MCF 10A (cell line): ENCODE measurements around the gene DGKG. TPM values are rescaled to one million over a fixed set of nuclear protein-coding genes. Genes with fewer than 3 reads are reported as not detected.

ENCODE experiments used
- BruUV-seq: library from RNA; stranded (reverse); fragments of 400-500 nt; replicated peaks from 2 replicates; lab custom pipeline; 2021; lab: Mats Ljungman, UMichigan
- CTCF ChIA-PET: fragments of 300-600 bp; sonication (Branson Sonifier 250); formaldehyde crosslinking; extraction: SDS; loops from one replicate; lab custom pipeline; 2021; ENCODE audit warnings: antibody characterized with exemption, inconsistent platforms; lab: Yijun Ruan, JAX
- POLR2A ChIA-PET: fragments of 300-600, 350-650 bp; sonication (Branson Sonifier 250); formaldehyde crosslinking; extraction: SDS; loops from one replicate; lab custom pipeline; 2020; ENCODE audit warnings: antibody characterized with exemption, inconsistent platforms; lab: Yijun Ruan, JAX
- DNase-seq: peaks from one replicate; pipeline ENCODE4 v3.0.0-alpha.2; 2018; ENCODE audit not compliant: unreplicated experiment
- H3K27ac Mint-ChIP-seq: one replicate; pipeline ENCODE4 v1.8.0; 2022; ENCODE audit warnings: mild to moderate bottlenecking, low read depth, mixed read lengths; ENCODE audit not compliant: unreplicated experiment
- H3K27me3 Mint-ChIP-seq: one replicate; pipeline ENCODE4 v1.8.0; 2022; ENCODE audit warnings: mixed read lengths; ENCODE audit not compliant: insufficient read depth, unreplicated experiment
- H3K36me3 Mint-ChIP-seq: one replicate; pipeline ENCODE4 v1.8.0; 2022; ENCODE audit warnings: mild to moderate bottlenecking, moderate library complexity, mixed read lengths; ENCODE audit not compliant: insufficient read depth, unreplicated experiment
- H3K4me1 Mint-ChIP-seq: one replicate; pipeline ENCODE4 v1.8.0; 2022; ENCODE audit warnings: mixed read lengths; ENCODE audit not compliant: insufficient read depth, unreplicated experiment
- H3K4me3 Mint-ChIP-seq: one replicate; pipeline ENCODE4 v1.8.0; 2022; ENCODE audit warnings: mild to moderate bottlenecking, moderate library complexity, mixed read lengths; ENCODE audit not compliant: unreplicated experiment
- H3K9me3 Mint-ChIP-seq: one replicate; pipeline ENCODE4 v1.8.0; 2022; ENCODE audit warnings: mixed read lengths; ENCODE audit not compliant: unreplicated experiment
- intact Hi-C: fragments of 100-400 bp; cut with micrococcal nuclease; formaldehyde crosslinking; loops from 2 replicates; pipeline ENCODE4 v1.14.1; 2022
- total RNA-seq: library from RNA; stranded (reverse); gene quantifications from 2 replicates; pipeline ENCODE4 v1.2.3, GENCODE V29; 2022
- TF ChIP-seq, protein P1 (sequence below): fragments of 200-600 bp; IDR thresholded peaks from one replicate; pipeline ENCODE4 v1.8.0; 2022; ENCODE audit warnings: antibody characterized with exemption, mild to moderate bottlenecking; ENCODE audit not compliant: unreplicated experiment

DGKG gene
- total RNA-seq, 1 experiment from 2014 or later, result not detected

DNA sequence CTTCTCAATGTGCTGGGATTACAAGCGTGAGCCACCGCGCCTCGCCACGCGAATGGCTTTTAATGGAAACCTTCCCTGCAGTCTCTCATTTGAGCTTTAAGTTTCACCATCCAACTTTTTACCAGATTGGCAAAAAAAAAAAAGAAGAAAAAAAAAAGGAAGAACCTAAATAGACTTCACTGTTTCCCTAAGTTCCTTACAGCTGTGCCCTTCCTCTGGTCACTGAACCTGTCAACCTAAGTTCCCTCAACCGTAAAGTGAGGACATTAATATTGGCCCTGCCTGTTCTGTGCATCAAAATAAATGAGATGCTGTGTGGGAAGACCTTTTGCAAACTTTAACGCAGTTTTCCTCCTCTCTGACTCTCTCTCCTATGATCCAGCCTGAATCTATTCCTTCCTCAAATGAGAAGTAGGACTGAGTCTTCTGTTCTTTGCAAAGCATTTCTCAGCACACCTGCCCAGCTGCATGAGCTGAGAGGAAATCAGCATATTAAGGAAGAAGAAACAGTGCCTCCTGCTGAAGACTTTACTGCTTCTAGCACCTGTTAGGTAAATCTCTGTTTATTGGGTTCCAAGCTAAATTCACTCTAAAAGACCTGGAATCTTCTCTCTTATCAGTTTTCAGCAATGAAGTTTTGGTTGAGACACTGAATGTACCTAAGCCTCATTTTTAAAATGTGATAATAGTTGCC lies 153.6 kb downstream of the DGKG start:
- Mint-ChIP-seq H3K27ac (no peak overlapping the region), H3K4me1 (no peaks in the 10 kb centered on the region), H3K9me3 (no peaks in the 10 kb centered on the region), H3K36me3 (no peaks in the 10 kb centered on the region), H3K4me3 (no peak overlapping the region), H3K27me3 (peaks cover 7% of the 10 kb centered on the region)
- TF ChIP-seq, protein P1, sequence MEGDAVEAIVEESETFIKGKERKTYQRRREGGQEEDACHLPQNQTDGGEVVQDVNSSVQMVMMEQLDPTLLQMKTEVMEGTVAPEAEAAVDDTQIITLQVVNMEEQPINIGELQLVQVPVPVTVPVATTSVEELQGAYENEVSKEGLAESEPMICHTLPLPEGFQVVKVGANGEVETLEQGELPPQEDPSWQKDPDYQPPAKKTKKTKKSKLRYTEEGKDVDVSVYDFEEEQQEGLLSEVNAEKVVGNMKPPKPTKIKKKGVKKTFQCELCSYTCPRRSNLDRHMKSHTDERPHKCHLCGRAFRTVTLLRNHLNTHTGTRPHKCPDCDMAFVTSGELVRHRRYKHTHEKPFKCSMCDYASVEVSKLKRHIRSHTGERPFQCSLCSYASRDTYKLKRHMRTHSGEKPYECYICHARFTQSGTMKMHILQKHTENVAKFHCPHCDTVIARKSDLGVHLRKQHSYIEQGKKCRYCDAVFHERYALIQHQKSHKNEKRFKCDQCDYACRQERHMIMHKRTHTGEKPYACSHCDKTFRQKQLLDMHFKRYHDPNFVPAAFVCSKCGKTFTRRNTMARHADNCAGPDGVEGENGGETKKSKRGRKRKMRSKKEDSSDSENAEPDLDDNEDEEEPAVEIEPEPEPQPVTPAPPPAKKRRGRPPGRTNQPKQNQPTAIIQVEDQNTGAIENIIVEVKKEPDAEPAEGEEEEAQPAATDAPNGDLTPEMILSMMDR, result no peak
- ChIA-PET CTCF (interaction anchor here (0.6 to 1.5 kb wide), 4 partner anchors 11 to 75 kb away, joined by 3 read pairs; no protein-coding TSS in a partner anchor), POLR2A (interaction anchor here (1.1 kb wide), 1 partner anchor 12 kb away, joined by 3 read pairs; no protein-coding TSS in a partner anchor)
- no peak for DNase-seq
- intact Hi-C loops, result no loop called here
- no TSS peak for BruUV-seq

DNA sequence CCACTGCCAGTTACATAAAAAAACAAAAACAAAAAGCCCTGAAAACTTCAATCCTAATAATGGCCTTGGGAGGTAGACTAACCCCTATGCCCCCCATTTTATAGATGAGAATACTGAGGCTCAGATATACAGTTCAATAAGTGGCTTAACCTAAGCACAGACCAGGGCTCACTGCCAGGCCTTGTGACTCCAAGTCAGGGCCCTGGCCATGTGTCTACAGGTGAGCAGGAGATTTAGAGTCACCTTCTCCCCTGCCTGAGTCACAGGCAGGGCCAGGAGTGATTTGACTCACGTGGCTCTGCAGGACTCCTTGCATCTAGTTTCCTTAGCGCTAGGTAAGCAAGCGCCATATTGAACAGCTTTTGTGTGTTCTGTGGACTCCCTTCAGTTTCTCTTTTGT lies 154.5 kb downstream of the DGKG start:
- peaks cover 16% of the 10 kb centered on the region for H3K27me3 Mint-ChIP-seq
- H3K4me1 Mint-ChIP-seq, result no peaks in the 10 kb centered on the region
- H3K27ac Mint-ChIP-seq, result no peak overlapping the region
- BruUV-seq, result no TSS peak
- no peaks in the 10 kb centered on the region for H3K9me3 Mint-ChIP-seq
- H3K4me3 Mint-ChIP-seq, result no peak overlapping the region
- no peak for DNase-seq
- no peaks in the 10 kb centered on the region for H3K36me3 Mint-ChIP-seq
- intact Hi-C loops, result no loop called here
- ChIA-PET CTCF (no interaction called here), POLR2A (interaction anchor here (0.7 to 1.1 kb wide), 2 partner anchors 13 to 241 kb away, joined by 3 read pairs; no protein-coding TSS in a partner anchor)
- TF ChIP-seq, protein P1, result no peak

DNA sequence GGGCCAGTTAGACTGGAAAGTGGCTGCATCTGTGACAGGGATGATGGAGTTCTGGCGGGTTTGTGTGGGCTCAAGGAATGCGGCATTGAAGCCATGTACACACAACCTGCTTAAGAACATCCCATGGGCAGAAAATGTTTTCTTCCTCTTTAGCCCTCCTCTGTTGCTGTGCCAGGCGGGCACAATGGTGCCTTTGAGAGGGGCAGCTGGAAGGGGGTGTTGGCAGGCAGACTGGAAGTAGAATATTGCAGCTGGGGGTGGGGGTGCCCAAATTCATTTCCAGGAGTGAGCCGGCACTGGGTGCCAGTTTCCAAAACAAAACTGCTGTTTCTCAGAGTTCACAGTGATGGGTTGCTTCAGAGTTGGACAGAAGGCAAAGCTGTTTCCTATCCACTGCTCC lies 161.3 kb downstream of the DGKG start:
- H3K27me3 Mint-ChIP-seq, result peaks cover 31% of the 10 kb centered on the region
- no peaks in the 10 kb centered on the region for H3K36me3 Mint-ChIP-seq
- no peak overlapping the region for H3K4me3 Mint-ChIP-seq
- ChIA-PET POLR2A (no interaction called here), CTCF (no interaction called here)
- intact Hi-C loops, result no loop called here
- no TSS peak for BruUV-seq
- no peak for DNase-seq
- no peak overlapping the region for H3K27ac Mint-ChIP-seq
- H3K4me1 Mint-ChIP-seq, result no peaks in the 10 kb centered on the region
- H3K9me3 Mint-ChIP-seq, result no peaks in the 10 kb centered on the region
- TF ChIP-seq, protein P1, result no peak

GRCh38 chr3:186198442-186198841 lies 163.6 kb downstream of the DGKG start:
- H3K36me3 Mint-ChIP-seq, result no peaks in the 10 kb centered on the region
- intact Hi-C loops, result no loop called here
- no peak overlapping the region for H3K27ac Mint-ChIP-seq
- H3K4me1 Mint-ChIP-seq, result no peaks in the 10 kb centered on the region
- DNase-seq, result no peak
- H3K27me3 Mint-ChIP-seq, result peaks cover 24% of the 10 kb centered on the region
- TF ChIP-seq, protein P1, result no peak
- POLR2A ChIA-PET, result no interaction called here
- no peaks in the 10 kb centered on the region for H3K9me3 Mint-ChIP-seq
- no TSS peak for BruUV-seq
- CTCF ChIA-PET, result no interaction called here
- no peak overlapping the region for H3K4me3 Mint-ChIP-seq
